Measurements from ENCODE around the gene WFIKKN1. TPM values are rescaled to one million over a fixed set of nuclear protein-coding genes. Genes with fewer than 3 reads are reported as not detected.

WFIKKN1 gene
- total and polyA plus RNA-seq, 2 of the 13 experiments (the other 11 are each of a cell fraction or from before 2014, with no cell fraction given): 1.7 to 4.9 TPM

DNA sequence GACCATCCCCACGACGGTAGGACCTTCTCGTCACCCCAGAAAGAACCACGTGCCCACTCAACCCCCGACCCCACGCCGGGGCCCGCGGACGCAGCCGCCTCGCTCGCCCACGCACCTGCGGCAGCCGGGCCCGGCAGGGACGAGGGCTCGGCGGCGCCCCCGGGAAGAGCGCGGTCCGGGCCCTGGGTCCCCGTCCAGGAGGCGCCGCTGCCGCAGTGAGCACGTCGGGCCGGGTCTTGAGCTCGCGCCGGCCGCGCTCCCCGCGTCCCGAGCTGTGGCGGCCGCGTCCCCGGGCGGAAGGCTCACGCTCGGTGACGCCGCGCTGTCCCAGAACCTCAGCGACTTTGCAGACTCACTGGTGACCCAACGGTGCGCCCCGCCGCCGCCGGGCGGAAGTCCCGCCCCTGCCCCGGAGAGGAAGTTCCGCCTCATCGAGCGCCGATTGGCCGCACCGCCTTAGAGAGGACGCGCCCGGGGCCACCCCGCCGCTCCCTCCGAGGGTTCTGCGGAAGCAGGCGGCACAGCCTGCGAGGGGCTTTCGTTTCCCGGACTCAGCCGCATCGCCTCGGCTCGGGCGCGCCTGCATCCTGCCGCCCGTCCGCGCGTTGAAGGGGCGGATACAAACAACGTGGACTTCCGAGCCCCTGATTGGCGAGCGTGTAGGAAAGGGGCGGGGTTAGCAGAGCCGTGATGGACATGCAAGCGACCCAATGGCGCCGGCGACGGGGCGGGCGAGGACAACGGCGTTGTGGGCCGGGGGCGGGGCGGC, 41.7 kb upstream of the WFIKKN1 start:
- Histone ChIP-seq H3K4me1 (ENCODE audit: insufficient read depth, low read length) (peaks cover 68% of the 10 kb centered on the region), H3K9ac (ENCODE audit: insufficient read depth, low read depth, low read length) (peak overlapping the region; percentile 97), H3K4me3 (replicated peaks in 1 of 3; ENCODE audit: insufficient read depth in 1 of 3, low read depth in 2 of 3, low read length in 3 of 3) (peak overlapping the region; percentile 94 to 96 (median 96)), H3K4me2 (ENCODE audit: low read depth, low read length) (peak overlapping the region; percentile 95), H3K36me3 (replicated peaks in 1 of 2; ENCODE audit: control insufficient read depth in 1 of 2, insufficient read depth in 2 of 2, low read length in 2 of 2) (no peaks in the 10 kb centered on the region), H3K27ac (ENCODE audit: extremely low read length, insufficient read depth, low read length) (peak overlapping the region; percentile 99), H3K9me3 (ENCODE audit: low read length) (no peaks in the 10 kb centered on the region), H3K27me3 (ENCODE audit: control insufficient read depth in 1 of 2, insufficient read depth in 2 of 2, low read length in 2 of 2) (no peaks in the 10 kb centered on the region), H2AFZ (ENCODE audit: low read length) (no peak overlapping the region), H3K79me2 (ENCODE audit: insufficient read depth, low read length) (peaks cover 38% of the 10 kb centered on the region), H4K20me1 (ENCODE audit: insufficient read depth, low read length) (peaks cover 14% of the 10 kb centered on the region; the same call in 1 of the 2 replicates)
- peak; percentile 73 for ATAC-seq
- WGBS (ENCODE audit: low lambda C conversion rate): 0% methylated on average over 11 of the region's 107 CpGs
- ChIA-PET POLR2A (interaction anchor here (0.7 to 1.5 kb wide), 9 partner anchors 10 to 191 kb away, joined by 3 to 7 read pairs (median 3); partner anchors contain the start of genes DECR2, METTL26 and WFIKKN1), CTCF (ENCODE audit: low intra/inter-chr PET ratio, low total read pairs) (no interaction called here)
- peak; percentile 89 for DNase-seq (ENCODE audit: low spot score)
- in situ Hi-C loops (cut with HindIII; ENCODE audit: extremely low pct_ligation_motif_present, low pct_unique_long_range_greater_than_20kb): no loop called here
- no TSS peak for BruUV-seq (replicated peaks)
- intact Hi-C loops (cut with micrococcal nuclease; ENCODE audit: unreplicated experiment): loop anchor here (10.0 kb wide), 1 partner anchor 56 kb away; the partner anchor contains the start of genes MCRIP2 and WDR90
- FAIRE-seq: peak; percentile 4
- TF ChIP-seq, protein P1, sequence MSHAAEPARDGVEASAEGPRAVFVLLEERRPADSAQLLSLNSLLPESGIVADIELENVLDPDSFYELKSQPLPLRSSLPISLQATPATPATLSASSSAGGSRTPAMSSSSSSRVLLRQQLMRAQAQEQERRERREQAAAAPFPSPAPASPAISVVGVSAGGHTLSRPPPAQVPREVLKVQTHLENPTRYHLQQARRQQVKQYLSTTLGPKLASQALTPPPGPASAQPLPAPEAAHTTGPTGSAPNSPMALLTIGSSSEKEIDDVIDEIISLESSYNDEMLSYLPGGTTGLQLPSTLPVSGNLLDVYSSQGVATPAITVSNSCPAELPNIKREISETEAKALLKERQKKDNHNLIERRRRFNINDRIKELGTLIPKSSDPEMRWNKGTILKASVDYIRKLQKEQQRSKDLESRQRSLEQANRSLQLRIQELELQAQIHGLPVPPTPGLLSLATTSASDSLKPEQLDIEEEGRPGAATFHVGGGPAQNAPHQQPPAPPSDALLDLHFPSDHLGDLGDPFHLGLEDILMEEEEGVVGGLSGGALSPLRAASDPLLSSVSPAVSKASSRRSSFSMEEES (CRISPR knock-in tag; IDR thresholded peaks at IDR 0.05): no peak
- TF ChIP-seq ZBTB3 (CRISPR knock-in tag; IDR thresholded peaks at IDR 0.05; ENCODE audit: borderline replicate concordance, low read depth): no peak
- no peak for TF ChIP-seq ZMYM4 (CRISPR knock-in tag; IDR thresholded peaks at IDR 0.05)
- TF ChIP-seq, protein P2, sequence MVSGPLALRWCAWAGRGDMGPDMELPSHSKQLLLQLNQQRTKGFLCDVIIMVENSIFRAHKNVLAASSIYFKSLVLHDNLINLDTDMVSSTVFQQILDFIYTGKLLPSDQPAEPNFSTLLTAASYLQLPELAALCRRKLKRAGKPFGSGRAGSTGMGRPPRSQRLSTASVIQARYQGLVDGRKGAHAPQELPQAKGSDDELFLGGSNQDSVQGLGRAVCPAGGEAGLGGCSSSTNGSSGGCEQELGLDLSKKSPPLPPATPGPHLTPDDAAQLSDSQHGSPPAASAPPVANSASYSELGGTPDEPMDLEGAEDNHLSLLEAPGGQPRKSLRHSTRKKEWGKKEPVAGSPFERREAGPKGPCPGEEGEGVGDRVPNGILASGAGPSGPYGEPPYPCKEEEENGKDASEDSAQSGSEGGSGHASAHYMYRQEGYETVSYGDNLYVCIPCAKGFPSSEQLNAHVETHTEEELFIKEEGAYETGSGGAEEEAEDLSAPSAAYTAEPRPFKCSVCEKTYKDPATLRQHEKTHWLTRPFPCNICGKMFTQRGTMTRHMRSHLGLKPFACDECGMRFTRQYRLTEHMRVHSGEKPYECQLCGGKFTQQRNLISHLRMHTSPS (CRISPR knock-in tag; IDR thresholded peaks at IDR 0.05; ENCODE audit: low read depth): no peak
- TF ChIP-seq ZNF7 (CRISPR knock-in tag; IDR thresholded peaks at IDR 0.05): no peak
- TF ChIP-seq ZNF441 (CRISPR knock-in tag; IDR thresholded peaks at IDR 0.05; ENCODE audit: borderline replicate concordance): 0 out of 2 replicates have a peak, but pooled peaks have one; percentile 28
- no peak for TF ChIP-seq SCMH1 (CRISPR knock-in tag; IDR thresholded peaks at IDR 0.05; ENCODE audit: borderline replicate concordance)
- TF ChIP-seq, protein P3, sequence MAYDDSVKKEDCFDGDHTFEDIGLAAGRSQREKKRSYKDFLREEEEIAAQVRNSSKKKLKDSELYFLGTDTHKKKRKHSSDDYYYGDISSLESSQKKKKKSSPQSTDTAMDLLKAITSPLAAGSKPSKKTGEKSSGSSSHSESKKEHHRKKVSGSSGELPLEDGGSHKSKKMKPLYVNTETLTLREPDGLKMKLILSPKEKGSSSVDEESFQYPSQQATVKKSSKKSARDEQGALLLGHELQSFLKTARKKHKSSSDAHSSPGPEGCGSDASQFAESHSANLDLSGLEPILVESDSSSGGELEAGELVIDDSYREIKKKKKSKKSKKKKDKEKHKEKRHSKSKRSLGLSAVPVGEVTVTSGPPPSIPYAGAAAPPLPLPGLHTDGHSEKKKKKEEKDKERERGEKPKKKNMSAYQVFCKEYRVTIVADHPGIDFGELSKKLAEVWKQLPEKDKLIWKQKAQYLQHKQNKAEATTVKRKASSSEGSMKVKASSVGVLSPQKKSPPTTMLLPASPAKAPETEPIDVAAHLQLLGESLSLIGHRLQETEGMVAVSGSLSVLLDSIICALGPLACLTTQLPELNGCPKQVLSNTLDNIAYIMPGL (CRISPR knock-in tag; IDR thresholded peaks at IDR 0.05; ENCODE audit: borderline replicate concordance in 1 of 2, low read depth in 1 of 2): peak in 1 of 2 experiments; percentile 63; a peak in 2 of 4 replicates
- peak; percentile 73; the same call in 1 of the 2 replicates for TF ChIP-seq KAT8 (CRISPR knock-in tag; IDR thresholded peaks at IDR 0.05)
- peak; percentile 80; the same call in 1 of the 2 replicates for TF ChIP-seq ZC3H4 (CRISPR knock-in tag; IDR thresholded peaks at IDR 0.05; ENCODE audit: borderline replicate concordance)
- TF ChIP-seq ESRRA (CRISPR knock-in tag; IDR thresholded peaks at IDR 0.05; ENCODE audit: low read depth): peak; percentile 66
- no peak for TF ChIP-seq ZNF607 (CRISPR knock-in tag; IDR thresholded peaks at IDR 0.05; ENCODE audit: borderline replicate concordance)
- no peak for TF ChIP-seq ZFP36L2 (CRISPR knock-in tag; IDR thresholded peaks at IDR 0.05)
- no peak for TF ChIP-seq SOX13 (IDR thresholded peaks at IDR 0.05)
- TF ChIP-seq SOX13 (CRISPR knock-in tag; conservative IDR thresholded peaks at IDR 0.05 in 1 of 2, IDR thresholded peaks at IDR 0.05 in 1 of 2): 0 out of 4 replicates have a peak, but pooled peaks of 1 of the 2 experiments have one; percentile 7
- TF ChIP-seq, protein P4, sequence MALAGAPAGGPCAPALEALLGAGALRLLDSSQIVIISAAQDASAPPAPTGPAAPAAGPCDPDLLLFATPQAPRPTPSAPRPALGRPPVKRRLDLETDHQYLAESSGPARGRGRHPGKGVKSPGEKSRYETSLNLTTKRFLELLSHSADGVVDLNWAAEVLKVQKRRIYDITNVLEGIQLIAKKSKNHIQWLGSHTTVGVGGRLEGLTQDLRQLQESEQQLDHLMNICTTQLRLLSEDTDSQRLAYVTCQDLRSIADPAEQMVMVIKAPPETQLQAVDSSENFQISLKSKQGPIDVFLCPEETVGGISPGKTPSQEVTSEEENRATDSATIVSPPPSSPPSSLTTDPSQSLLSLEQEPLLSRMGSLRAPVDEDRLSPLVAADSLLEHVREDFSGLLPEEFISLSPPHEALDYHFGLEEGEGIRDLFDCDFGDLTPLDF (CRISPR knock-in tag; IDR thresholded peaks at IDR 0.05): no peak
- peak; percentile 59 for TF ChIP-seq HDAC1 (CRISPR knock-in tag; IDR thresholded peaks at IDR 0.05)
